Measurements from ENCODE around the gene CYTH1.

CYTH1 gene

GRCh38 chr17:78781104-78781892 is 775 bp downstream of the CYTH1 start (continued):
- TF ChIP-seq ZSCAN30 (tag by site-specific recombination; IDR thresholded peaks at IDR 0.05): peak; percentile 43; the same call in 1 of the 2 replicates
- no peak for TF ChIP-seq ZNF621 (tag by site-specific recombination; IDR thresholded peaks at IDR 0.05)
- TF ChIP-seq ZNF202 (tag by site-specific recombination; IDR thresholded peaks at IDR 0.05; ENCODE audit: borderline replicate concordance): no peak
- TF ChIP-seq SETDB1 (IDR thresholded peaks at IDR 0.05; ENCODE audit: insufficient read length, low read length): no peak
- no peak for TF ChIP-seq PRDM1 (tag by site-specific recombination; IDR thresholded peaks at IDR 0.05)
- TF ChIP-seq ZBTB1 (tag by site-specific recombination; IDR thresholded peaks at IDR 0.05): peak; percentile 52; the same call in 1 of the 2 replicates
- TF ChIP-seq ZNF544 (tag by site-specific recombination; IDR thresholded peaks at IDR 0.05): no peak
- no peak for TF ChIP-seq TRIM28 (IDR thresholded peaks at IDR 0.05; ENCODE audit: borderline replicate concordance, low read length)
- TF ChIP-seq ZNF654 (tag by site-specific recombination; IDR thresholded peaks at IDR 0.05; ENCODE audit: low read depth): no peak
- TF ChIP-seq ZNF423 (tag by site-specific recombination; IDR thresholded peaks at IDR 0.05): no peak
- TF ChIP-seq GLIS1 (tag by site-specific recombination; IDR thresholded peaks at IDR 0.05): peak; percentile 9; the same call in 1 of the 2 replicates
- peak; percentile 73 for TF ChIP-seq GLIS2 (tag by site-specific recombination; IDR thresholded peaks at IDR 0.05)
- TF ChIP-seq ZNF704 (tag by site-specific recombination; IDR thresholded peaks at IDR 0.05): no peak
- TF ChIP-seq ZNF837 (tag by site-specific recombination; IDR thresholded peaks at IDR 0.05): no peak
- TF ChIP-seq ZFP3 (tag by site-specific recombination; IDR thresholded peaks at IDR 0.05; ENCODE audit: low read depth): no peak
- no peak for TF ChIP-seq ZNF645 (tag by site-specific recombination; IDR thresholded peaks at IDR 0.05)
- TF ChIP-seq ZBTB7A (tag by site-specific recombination; IDR thresholded peaks at IDR 0.05; ENCODE audit: low read depth): peak; percentile 96; the same call in 1 of the 2 replicates
- no peak for TF ChIP-seq GLI2 (tag by site-specific recombination; IDR thresholded peaks at IDR 0.05; ENCODE audit: borderline replicate concordance, low read depth)
- TF ChIP-seq ZNF16 (tag by site-specific recombination; IDR thresholded peaks at IDR 0.05; ENCODE audit: low read depth): no peak
- no peak for TF ChIP-seq MYNN (tag by site-specific recombination; IDR thresholded peaks at IDR 0.05; ENCODE audit: borderline replicate concordance)
- TF ChIP-seq ZNF513 (tag by site-specific recombination; IDR thresholded peaks at IDR 0.05): no peak
- TF ChIP-seq ZNF501 (tag by site-specific recombination; IDR thresholded peaks at IDR 0.05): no peak
- TF ChIP-seq ZNF791 (tag by site-specific recombination; IDR thresholded peaks at IDR 0.05): no peak
- peak; percentile 69; the same call in 1 of the 2 replicates for TF ChIP-seq ZNF660 (tag by site-specific recombination; IDR thresholded peaks at IDR 0.05)
- no peak for TF ChIP-seq YY2 (tag by site-specific recombination; IDR thresholded peaks at IDR 0.05)
- TF ChIP-seq ZSCAN18 (tag by site-specific recombination; IDR thresholded peaks at IDR 0.05): no peak
- TF ChIP-seq ZNF341 (tag by site-specific recombination; IDR thresholded peaks at IDR 0.05; ENCODE audit: low read depth): 0 out of 2 replicates have a peak, but pooled peaks have one; percentile 22
- no peak for TF ChIP-seq ZNF132 (tag by site-specific recombination; IDR thresholded peaks at IDR 0.05; ENCODE audit: borderline replicate concordance)
- TF ChIP-seq ZNF677 (tag by site-specific recombination; IDR thresholded peaks at IDR 0.05): no peak
- no peak for TF ChIP-seq ZNF580 (tag by site-specific recombination; IDR thresholded peaks at IDR 0.05)
- TF ChIP-seq ZNF514 (tag by site-specific recombination; IDR thresholded peaks at IDR 0.05): no peak
- TF ChIP-seq PBX3 (CRISPR knock-in tag; IDR thresholded peaks at IDR 0.05): no peak
- no peak for TF ChIP-seq OVOL3 (tag by site-specific recombination; IDR thresholded peaks at IDR 0.05)
- TF ChIP-seq ZNF549 (tag by site-specific recombination; IDR thresholded peaks at IDR 0.05): no peak
- no peak for TF ChIP-seq GLI4 (tag by site-specific recombination; IDR thresholded peaks at IDR 0.05)
- TF ChIP-seq KLF10 (tag by site-specific recombination; IDR thresholded peaks at IDR 0.05): no peak

All from HEK293 (cell line).